H7 (cell line): Measurements from ENCODE around the gene EXTL1. TPM values are rescaled to one million over a fixed set of nuclear protein-coding genes. Genes with fewer than 3 reads are reported as not detected.
"Not testable (repeated sequence)": the region's sequence is repeated elsewhere in the genome, so short reads cannot be mapped to it uniquely, and the experiment has no call there.

ENCODE experiments used
- DNase-seq: peaks from one replicate; pipeline ENCODE4 v3.0.0; 2012
- H3K27me3 ChIP-seq: 2 replicates; pipeline ENCODE4 v1.6.0; 2011; ENCODE audit warnings: mild to moderate bottlenecking, low read length; ENCODE audit not compliant: control insufficient read depth, insufficient read depth
- H3K36me3 ChIP-seq: replicated peaks from 2 replicates; pipeline ENCODE4 v1.5.1; 2011; ENCODE audit warnings: low read length; ENCODE audit not compliant: control insufficient read depth, insufficient read depth
- H3K4me3 ChIP-seq: 2 replicates; pipeline ENCODE4 v1.5.1; 2011; ENCODE audit warnings: low read depth, mild to moderate bottlenecking, control low read depth, low read length, moderate library complexity; ENCODE audit not compliant: insufficient read depth
- total RNA-seq: library from RNA; depleted of rRNA; stranded (reverse); fragments of >200 nt; shearing (Covaris generic); gene quantifications from 2 replicates; pipeline ENCODE4 v1.2.3, GENCODE V29; 2014; rRNA removed

The EXTL1 gene, protein sequence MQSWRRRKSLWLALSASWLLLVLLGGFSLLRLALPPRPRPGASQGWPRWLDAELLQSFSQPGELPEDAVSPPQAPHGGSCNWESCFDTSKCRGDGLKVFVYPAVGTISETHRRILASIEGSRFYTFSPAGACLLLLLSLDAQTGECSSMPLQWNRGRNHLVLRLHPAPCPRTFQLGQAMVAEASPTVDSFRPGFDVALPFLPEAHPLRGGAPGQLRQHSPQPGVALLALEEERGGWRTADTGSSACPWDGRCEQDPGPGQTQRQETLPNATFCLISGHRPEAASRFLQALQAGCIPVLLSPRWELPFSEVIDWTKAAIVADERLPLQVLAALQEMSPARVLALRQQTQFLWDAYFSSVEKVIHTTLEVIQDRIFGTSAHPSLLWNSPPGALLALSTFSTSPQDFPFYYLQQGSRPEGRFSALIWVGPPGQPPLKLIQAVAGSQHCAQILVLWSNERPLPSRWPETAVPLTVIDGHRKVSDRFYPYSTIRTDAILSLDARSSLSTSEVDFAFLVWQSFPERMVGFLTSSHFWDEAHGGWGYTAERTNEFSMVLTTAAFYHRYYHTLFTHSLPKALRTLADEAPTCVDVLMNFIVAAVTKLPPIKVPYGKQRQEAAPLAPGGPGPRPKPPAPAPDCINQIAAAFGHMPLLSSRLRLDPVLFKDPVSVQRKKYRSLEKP
- total RNA-seq: 0.38 and 1.1 TPM in 2 replicates

DNA sequence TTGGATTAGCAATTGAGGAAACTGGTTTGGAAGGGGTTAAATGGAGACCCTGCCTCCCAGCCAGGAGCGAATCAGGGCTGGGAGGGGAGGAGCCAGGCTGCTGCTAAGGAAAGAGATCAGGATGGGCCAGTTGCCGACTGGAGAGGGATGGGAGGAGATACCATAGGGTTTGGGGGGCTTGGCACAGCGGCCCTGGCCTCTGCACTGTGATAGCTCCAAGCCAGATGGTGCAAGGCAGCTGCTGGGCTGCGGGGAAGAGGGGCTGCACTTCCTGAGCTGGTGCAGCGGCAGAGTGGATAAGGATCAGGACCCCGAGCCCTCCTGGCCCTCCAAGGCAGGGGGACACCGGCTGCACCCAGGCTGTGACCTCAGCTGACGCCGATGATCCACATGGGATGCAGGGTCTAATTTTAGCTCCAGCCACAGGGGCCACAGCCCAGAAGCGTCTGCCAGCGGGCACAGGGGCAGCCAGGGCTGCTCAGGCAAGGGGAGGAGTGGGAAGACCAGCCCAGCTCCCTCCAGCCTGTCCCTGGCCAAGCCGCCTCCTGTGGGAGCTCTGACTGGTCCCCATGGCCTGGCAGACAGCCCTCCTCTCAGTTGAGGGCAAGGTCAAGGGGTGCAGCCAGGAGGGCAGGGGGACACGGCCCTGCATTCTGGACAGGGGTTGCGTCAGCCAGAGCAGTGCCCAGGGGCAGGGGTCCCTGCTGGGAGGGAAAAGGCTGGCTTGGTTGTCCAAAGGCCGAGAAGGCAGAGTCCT, at the start of gene EXTL1:
Gene EXTL1, plus strand, starts transcription at position 129 of the 757 bp plus-strand sequence. CDS start 872 bp downstream, outside the sequence.
- Histone ChIP-seq H3K27me3 (no peaks in the 10 kb centered on the region), H3K36me3 (no peaks in the 10 kb centered on the region), H3K4me3 (peak within 1 kb of the TSS; percentile 53)
- DNase-seq: peak; percentile 98

DNA sequence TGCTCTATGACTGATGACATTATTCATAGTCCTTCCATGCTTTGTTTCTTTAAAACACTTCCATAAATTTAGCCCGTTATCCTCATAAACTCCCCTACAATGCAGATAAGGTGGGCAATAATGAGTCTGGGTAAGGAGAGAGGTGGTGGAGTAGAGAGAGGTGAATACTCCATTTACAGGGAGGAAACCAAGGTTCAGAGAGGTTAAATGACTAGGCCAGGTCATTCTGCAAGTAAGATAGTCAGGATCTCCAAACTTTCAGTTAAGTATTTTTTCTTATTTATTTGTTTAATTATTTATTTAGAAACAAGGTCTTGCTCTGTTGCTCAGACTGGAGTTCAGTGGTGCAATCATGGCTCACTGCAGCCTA, 49.8 kb upstream of the EXTL1 start:
- H3K36me3 ChIP-seq: peaks cover 9% of the 10 kb centered on the region
- H3K27me3 ChIP-seq: no peaks in the 10 kb centered on the region
- H3K4me3 ChIP-seq: no peak overlapping the region
- no peak for DNase-seq

DNA sequence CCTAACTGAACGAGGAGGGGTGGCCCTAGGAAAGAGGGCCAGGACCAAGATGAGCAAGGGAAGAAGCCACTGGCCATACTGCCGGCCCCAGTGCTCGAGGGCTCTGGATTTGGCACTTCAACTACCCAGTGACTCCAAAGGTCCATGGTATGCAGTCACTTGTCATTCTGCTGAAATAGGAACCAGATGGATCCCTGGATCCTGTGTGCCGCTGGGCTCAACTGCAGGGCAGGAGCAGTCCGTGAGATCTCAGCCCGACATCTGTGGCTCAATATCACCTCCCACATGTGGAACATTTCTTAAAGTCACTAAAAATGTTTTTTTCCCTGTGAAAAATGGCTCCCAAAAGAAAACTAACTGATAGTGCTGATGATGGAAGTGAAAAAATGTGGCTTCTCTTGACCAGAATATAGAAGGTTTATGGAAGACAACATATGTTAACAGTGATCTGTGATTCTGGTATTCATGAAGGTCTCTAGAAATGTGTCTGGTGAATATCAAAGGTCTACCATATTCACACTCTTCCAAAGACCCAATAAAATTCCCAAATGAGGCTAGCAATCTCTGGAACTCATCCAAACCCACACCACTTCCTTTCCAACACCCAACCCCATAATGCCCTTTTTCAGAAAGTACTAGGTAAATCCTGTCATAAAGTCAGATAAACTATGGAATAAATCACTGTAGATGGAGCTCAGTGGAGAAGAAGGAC, 47.8 kb upstream of the EXTL1 start:
- DNase-seq: no peak

DNA sequence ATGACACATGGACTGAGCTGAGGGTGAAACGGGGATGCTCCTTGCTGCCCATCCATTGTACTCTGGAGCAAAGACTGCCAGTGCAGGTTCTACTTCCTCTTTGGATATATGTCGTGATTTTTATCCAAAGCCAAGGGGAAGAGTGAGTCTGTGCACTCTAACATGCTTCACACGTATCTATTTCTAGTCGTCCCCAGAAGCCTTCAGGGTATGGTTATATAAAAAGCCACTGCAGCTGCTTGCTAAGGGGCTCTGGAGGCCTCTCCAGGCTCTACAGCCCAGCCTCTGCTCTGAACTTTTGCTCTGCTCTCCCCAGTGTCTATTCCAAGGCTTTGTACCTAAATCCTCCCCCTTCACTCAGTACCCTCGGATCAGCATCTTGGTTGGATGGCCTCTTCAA, 43.8 kb upstream of the EXTL1 start:
- no peak for DNase-seq
- no peak overlapping the region for H3K4me3 ChIP-seq

More for the DNA sequence above, 47.8 kb upstream of the EXTL1 start:
- H3K27me3 ChIP-seq: no peaks in the 10 kb centered on the region
- peaks cover 4% of the 10 kb centered on the region for H3K36me3 ChIP-seq
- no peak overlapping the region for H3K4me3 ChIP-seq

DNA sequence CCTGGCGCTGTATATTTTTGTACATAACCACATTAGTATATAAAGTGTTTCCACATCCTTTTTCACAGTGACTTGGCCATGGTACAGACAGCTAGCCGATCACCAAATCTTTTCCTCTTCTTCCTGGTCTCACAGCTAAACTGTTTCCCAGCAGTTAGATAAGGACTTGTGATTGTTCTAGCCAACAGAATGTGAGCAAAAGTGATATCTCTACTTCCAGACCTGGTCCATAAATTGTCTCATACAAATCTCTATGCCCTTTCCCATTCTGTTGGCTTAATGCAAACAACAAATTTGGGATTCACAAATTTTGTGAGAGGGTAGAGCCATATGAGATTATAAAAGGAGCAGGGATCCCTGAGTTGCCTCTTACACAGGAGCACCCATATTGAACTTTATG, 43.2 kb upstream of the EXTL1 start:
- Histone ChIP-seq H3K4me3 (no peak overlapping the region), H3K36me3 (peaks cover 11% of the 10 kb centered on the region), H3K27me3 (no peaks in the 10 kb centered on the region)
- DNase-seq: no peak

More for the DNA sequence above, 43.8 kb upstream of the EXTL1 start:
- H3K27me3 ChIP-seq: no peaks in the 10 kb centered on the region
- H3K36me3 ChIP-seq: peaks cover 10% of the 10 kb centered on the region

DNA sequence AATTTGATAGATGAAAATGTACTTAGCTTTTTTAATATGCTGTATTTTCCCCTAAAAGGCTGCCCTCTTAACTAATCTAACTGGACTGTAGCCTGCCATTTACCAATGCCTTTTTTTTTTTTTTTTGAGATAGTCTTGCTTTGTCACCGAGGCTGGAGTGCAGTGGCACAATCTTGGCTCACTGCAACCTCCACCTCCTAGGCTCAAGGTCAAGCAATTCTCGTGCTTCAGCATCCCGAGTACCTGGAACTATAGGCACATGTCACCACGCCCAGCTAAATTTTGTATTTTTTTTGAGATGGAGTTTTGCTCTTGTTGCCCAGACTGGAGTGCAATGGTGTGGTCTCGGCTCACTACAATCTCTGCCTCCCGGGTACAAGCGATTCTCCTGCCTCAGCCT, 42.4 kb upstream of the EXTL1 start:
- Histone ChIP-seq H3K27me3 (no peaks in the 10 kb centered on the region), H3K36me3 (peaks cover 17% of the 10 kb centered on the region), H3K4me3 (no peak overlapping the region)
- DNase-seq: no peak

DNA sequence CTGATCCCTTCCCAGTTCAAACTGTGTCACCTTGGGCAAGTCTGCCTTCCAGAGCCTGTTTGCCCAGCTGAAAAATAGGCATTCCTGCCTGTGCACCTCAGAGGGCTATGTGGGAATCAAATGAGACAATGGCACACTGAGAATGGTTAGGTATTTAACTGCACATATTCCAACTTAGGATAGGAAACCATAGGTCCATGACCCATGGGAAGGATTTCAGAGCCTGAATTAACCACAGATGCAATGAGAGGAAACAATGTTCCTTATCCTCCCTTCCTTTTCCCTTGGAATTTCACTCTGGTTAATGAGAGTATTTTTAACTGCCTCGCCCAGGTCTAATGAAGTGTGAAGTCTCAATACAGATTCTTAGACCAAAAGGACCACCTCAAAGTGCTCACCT, 36.4 kb upstream of the EXTL1 start:
- H3K27me3 ChIP-seq: no peaks in the 10 kb centered on the region
- H3K4me3 ChIP-seq: no peak overlapping the region
- DNase-seq: no peak
- peaks cover 20% of the 10 kb centered on the region for H3K36me3 ChIP-seq

DNA sequence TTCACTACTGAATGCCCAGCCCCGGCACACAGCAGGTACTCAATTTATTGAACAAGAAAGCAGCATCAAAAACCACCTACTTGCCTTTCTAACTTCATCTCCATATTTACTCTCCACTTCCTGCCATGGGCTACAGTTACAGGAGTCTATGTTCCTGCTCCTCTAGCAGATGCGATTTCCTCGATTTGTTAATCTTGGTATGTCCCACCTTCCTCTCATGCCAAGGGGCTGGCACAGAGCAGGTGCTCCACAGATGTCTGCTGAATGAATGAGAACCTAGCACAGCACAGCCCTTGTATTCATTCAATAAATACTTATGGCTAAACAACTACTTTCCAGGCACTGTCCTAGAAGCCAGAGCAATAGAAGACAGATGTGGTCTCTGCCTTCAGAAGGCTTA, 35.9 kb upstream of the EXTL1 start:
- Histone ChIP-seq H3K36me3 (peaks cover 20% of the 10 kb centered on the region), H3K27me3 (no peaks in the 10 kb centered on the region), H3K4me3 (no peak overlapping the region)
- no peak for DNase-seq

DNA sequence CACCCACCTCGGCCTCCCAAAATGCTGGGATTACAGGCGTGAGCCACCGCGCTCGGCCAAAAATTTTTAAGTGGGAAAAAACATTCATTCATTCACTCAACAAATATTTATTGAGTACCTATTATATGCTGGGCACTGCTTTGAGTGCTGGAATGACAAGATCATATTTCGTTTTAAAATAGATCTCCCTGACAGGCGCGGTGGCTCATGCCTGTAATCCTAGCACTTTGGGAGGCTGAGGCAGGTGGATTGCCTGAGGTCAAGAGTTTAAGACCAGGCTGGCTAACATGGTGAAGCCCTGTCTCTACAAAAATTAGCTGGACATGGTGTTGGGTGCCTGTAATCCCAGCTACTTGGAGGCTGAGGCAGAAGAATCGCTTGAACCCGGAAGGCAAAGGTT, 34.8 kb upstream of the EXTL1 start:
- DNase-seq, H3K27me3 ChIP-seq, H3K4me3 ChIP-seq: not testable (repeated sequence)
- H3K36me3 ChIP-seq: peaks cover 18% of the 10 kb centered on the region

DNA sequence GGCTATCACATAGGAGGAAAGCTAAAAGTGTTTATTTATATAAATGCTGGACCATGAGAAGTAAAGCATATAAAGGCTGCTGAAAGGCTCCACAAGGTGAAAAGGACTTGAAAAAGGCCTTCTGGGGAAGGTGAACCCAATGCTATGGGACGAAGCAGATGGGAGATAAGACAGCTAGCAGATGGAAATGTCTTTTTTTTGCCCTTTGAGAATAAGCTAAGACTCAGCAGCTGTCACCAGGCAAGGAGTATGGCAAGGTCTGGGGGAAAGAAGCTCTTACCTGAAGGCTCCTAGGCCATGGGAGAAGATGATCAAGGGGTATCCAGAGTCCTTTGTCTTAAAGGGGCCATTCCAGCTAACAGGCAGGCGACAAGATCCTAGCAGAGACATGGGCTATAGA, 33.6 kb upstream of the EXTL1 start:
- DNase-seq: no peak
- no peaks in the 10 kb centered on the region for H3K27me3 ChIP-seq
- no peak overlapping the region for H3K4me3 ChIP-seq
- peaks cover 9% of the 10 kb centered on the region for H3K36me3 ChIP-seq

DNA sequence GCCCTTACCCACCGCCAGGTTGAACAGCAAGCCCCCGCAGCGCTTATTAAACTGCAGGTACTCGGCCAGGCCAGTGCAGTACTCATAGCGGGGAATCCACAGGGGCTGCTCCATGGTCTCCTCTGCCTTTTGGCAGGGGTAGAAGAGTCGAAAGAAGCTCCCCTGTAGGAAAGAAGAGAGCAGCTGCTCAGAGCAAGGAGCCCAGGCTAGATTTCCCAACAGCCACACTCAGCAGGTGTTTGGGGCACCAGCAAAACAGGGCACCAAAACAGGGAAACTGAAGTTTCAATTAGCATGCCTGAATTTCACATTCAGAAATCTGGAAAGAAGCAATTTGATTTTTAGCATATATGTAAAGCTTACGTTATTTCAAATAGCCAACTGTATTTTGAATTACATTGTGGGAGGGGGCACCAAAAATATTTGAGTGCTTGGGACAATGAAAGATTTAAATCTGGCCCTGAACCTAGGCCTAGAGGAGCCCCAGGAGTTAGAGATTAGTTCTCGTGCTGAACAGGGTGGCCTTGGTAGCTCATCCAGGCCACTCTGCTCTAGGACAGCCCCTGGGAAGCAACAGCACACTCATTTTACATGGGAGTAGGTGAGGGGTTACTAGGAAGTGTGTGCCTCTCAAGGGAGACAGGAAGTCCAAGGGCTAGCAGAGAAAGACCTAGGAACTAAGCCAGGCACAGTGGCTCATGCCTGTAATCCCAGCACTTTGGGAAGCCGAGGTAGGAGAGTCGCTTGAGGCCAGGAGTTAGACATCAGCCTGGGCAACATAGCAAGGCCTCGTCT, 31.9 kb upstream of the EXTL1 start:
- Histone ChIP-seq H3K4me3 (no peak overlapping the region), H3K27me3 (no peaks in the 10 kb centered on the region), H3K36me3 (peaks cover 2% of the 10 kb centered on the region)
- no peak for DNase-seq

DNA sequence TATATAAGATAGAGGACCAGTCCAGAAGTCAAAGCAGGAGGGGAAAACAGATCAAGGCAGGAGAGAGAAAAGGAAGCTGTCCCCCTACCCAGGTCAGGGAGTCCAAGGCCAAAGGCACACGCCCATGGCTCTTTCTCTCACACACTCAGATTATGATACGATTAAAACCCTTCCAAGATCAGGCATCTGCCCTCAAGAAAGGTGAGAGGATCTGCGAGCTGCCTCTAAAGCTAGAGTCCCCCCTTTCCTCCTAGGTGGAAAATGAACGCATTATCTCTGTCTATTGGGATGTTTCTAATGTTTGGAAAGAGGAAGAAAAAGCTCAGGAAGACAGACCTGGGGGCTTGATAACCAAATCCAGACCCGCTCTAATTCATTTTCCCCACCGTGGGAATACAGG, 31.3 kb upstream of the EXTL1 start:
- no peaks in the 10 kb centered on the region for H3K27me3 ChIP-seq
- H3K36me3 ChIP-seq: peaks cover 2% of the 10 kb centered on the region
- DNase-seq: no peak
- no peak overlapping the region for H3K4me3 ChIP-seq

DNA sequence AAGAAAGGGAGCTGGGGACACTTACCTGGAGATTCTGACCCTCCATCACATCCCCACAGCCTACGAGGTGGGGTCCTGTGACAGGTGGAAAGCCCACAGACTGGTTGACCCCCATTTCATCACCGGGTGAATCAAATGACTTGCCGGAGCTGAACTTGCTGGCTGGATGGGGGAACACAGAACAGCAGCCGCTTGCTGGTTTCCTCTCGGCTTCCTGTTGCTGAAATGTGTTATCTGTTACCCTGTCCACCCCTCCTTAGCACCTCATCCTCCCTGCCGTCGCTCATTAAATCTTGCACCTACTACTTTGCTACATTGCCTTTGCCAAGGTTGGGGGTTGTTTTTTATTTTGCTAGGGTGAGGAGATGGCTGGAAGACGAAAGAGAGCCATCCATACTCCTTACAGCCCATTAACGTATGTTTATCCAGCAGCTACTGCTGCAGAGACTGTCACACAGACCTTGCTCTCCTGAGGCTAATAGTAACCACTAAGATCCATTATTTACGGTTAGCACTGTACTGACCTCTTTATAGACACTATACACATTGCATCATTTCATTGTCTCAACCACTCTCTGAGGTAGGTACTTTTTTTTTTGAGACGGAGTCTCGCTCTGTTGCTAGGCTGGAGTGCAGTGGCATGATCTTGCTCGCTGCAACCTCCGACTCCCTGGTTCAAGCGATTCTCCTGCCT, 30.7 kb upstream of the EXTL1 start:
- Histone ChIP-seq H3K27me3 (no peaks in the 10 kb centered on the region), H3K36me3 (peaks cover 2% of the 10 kb centered on the region), H3K4me3 (no peak overlapping the region)
- no peak for DNase-seq
